Neural crest cell (in vitro differentiated cells): ENCODE results near the gene KCNQ4. TPM values are rescaled to one million over a fixed set of nuclear protein-coding genes. Genes with fewer than 3 reads are reported as not detected.

Experiments
- DNase-seq: peaks from one replicate; pipeline ENCODE4 v3.0.0; 2021; ENCODE audit warnings: low read depth, mixed read lengths, low spot score
- H3K27ac Mint-ChIP-seq: one replicate; pipeline ENCODE4 v1.8.0; 2021; ENCODE audit warnings: mild to moderate bottlenecking, mixed read lengths; ENCODE audit not compliant: unreplicated experiment
- H3K27me3 Mint-ChIP-seq: 2 replicates; pipeline ENCODE4 v1.8.0; 2021; ENCODE audit warnings: low read depth, mild to moderate bottlenecking, mixed read lengths
- H3K36me3 Mint-ChIP-seq: 2 replicates; pipeline ENCODE4 v1.8.0; 2021; ENCODE audit warnings: low read depth, mild to moderate bottlenecking, mixed read lengths
- H3K4me1 Mint-ChIP-seq: 2 replicates; pipeline ENCODE4 v1.8.0; 2021; ENCODE audit warnings: mixed read lengths
- H3K4me3 Mint-ChIP-seq: one replicate; pipeline ENCODE4 v1.8.0; 2021; ENCODE audit warnings: mild to moderate bottlenecking, mixed read lengths
- H3K9me3 Mint-ChIP-seq: 2 replicates; pipeline ENCODE4 v1.8.0; 2021; ENCODE audit warnings: mixed read lengths
- CTCF ChIP-seq: fragments of 200-600 bp; sonication (generic); conservative IDR thresholded peaks from 2 replicates; pipeline ENCODE4 v1.5.0; 2021; ENCODE audit warnings: antibody characterized with exemption, mild to moderate bottlenecking
- total RNA-seq: library from RNA; stranded (reverse); gene quantifications from 2 replicates; pipeline ENCODE4 v1.2.1, GENCODE V29; 2021

KCNQ4 gene
- total RNA-seq, 1 donor from 2014 or later, result 0.89 TPM

- Mint-ChIP-seq H3K4me1 (peaks cover 34% of the 10 kb centered on the region), H3K27me3 (peaks cover 34% of the 10 kb centered on the region), H3K4me3 (peak overlapping the region; percentile 77), H3K9me3 (no peaks in the 10 kb centered on the region), H3K27ac (no peak overlapping the region), H3K36me3 (no peaks in the 10 kb centered on the region)
- DNase-seq, result no peak
- TF ChIP-seq CTCF, result no peak
These were observed 669 bp downstream of the KCNQ4 start for GRCh38 chr1:40784141-40784770.

DNA sequence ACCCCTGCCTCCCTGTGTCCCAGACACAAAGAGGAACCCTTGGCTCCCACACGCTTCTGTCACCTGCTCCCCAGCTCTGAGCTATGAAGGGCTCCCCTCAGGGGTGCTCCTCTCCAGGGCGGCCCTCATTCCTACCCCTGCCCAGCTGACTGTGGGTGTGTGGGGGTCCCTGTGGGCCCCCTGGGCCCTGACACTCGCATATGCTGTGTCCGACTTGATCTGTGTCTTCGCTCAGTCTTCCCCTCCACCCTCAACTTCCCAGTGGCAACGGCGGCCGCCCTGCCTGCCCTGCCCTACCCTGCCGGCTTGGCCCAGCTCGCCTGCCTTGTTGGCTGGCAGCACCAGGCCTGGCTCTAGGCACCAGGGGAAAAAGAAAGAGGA, 1.2 kb downstream of the KCNQ4 start:
- no peaks in the 10 kb centered on the region for H3K36me3 Mint-ChIP-seq
- no peaks in the 10 kb centered on the region for H3K9me3 Mint-ChIP-seq
- H3K4me3 Mint-ChIP-seq, result peak overlapping the region; percentile 77
- peaks cover 37% of the 10 kb centered on the region for H3K4me1 Mint-ChIP-seq
- DNase-seq, result no peak
- peaks cover 34% of the 10 kb centered on the region for H3K27me3 Mint-ChIP-seq
- H3K27ac Mint-ChIP-seq, result no peak overlapping the region
- TF ChIP-seq CTCF, result no peak

DNA sequence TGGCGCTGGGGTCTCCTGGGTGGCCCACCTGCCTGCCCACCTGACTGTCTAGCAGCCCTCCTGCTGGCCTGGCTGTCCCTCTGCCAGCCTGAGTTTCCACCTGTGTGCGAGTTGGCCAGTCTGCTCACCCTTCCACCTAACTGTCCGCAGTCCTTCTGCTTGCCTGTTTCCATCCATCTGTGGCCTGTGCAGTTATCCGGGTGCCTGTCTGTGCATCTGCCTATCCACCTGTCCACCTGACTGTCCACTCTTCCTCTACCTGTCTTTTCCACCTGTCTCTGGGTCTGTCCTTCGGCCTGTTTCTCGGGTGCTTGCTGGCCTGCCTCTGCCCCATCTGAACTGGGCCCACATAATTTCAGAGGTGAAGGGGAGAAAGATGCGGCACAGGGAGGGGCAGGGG, 1.9 kb downstream of the KCNQ4 start:
- no peak for DNase-seq
- peaks cover 37% of the 10 kb centered on the region for H3K4me1 Mint-ChIP-seq
- no peaks in the 10 kb centered on the region for H3K9me3 Mint-ChIP-seq
- peak overlapping the region; percentile 82 for H3K4me3 Mint-ChIP-seq
- H3K27me3 Mint-ChIP-seq, result peaks cover 34% of the 10 kb centered on the region
- TF ChIP-seq CTCF, result no peak
- no peaks in the 10 kb centered on the region for H3K36me3 Mint-ChIP-seq
- peak overlapping the region; percentile 81 for H3K27ac Mint-ChIP-seq

GRCh38 chr1:40786171-40786994, 2.8 kb downstream of the KCNQ4 start:
- no peaks in the 10 kb centered on the region for H3K36me3 Mint-ChIP-seq
- DNase-seq, result no peak
- H3K4me1 Mint-ChIP-seq, result peaks cover 36% of the 10 kb centered on the region
- peaks cover 28% of the 10 kb centered on the region for H3K27me3 Mint-ChIP-seq
- no peaks in the 10 kb centered on the region for H3K9me3 Mint-ChIP-seq
- H3K4me3 Mint-ChIP-seq, result peak overlapping the region; percentile 49
- no peak for TF ChIP-seq CTCF
- H3K27ac Mint-ChIP-seq, result no peak overlapping the region

- Mint-ChIP-seq H3K4me3 (peak overlapping the region; percentile 49), H3K9me3 (no peaks in the 10 kb centered on the region), H3K36me3 (no peaks in the 10 kb centered on the region), H3K27ac (no peak overlapping the region), H3K4me1 (peaks cover 31% of the 10 kb centered on the region), H3K27me3 (peaks cover 21% of the 10 kb centered on the region)
- TF ChIP-seq CTCF, result no peak
- no peak for DNase-seq
These were observed 3.6 kb downstream of the KCNQ4 start for GRCh38 chr1:40786995-40787705.
